Measurements from ENCODE around the gene MYCBPAP. TPM values are rescaled to one million over a fixed set of nuclear protein-coding genes. Genes with fewer than 3 reads are reported as not detected.
"Not testable (repeated sequence)": the region's sequence is repeated elsewhere in the genome, so short reads cannot be mapped to it uniquely, and the experiment has no call there.

Gene MYCBPAP
- total RNA-seq, 2 donors from 2014 or later, result 0.56 to 2.8 TPM

DNA sequence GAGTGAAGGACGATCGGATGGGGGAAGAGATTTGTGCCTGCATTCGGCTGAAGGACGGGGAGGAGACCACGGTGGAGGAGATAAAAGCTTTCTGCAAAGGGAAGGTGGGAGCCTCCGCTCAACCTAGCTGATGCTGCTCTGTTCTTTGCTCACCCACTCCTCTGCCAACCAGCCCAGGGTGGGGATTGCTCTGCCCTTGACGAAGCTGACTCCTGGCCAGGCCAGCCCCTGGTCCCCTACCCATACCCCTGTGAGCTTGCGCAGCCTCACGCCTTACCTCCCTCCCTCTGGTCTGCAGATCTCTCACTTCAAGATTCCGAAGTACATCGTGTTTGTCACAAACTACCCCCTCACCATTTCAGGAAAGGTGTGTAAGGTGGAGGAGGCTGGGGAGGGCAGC, 34.3 kb upstream of the MYCBPAP start:
- intact Hi-C loops (cut with DNase I), result no loop called here
- peaks cover 3% of the 10 kb centered on the region for H3K4me1 ChIP-seq
- H3K27me3 ChIP-seq, result no peaks in the 10 kb centered on the region
- TF ChIP-seq, protein P1, sequence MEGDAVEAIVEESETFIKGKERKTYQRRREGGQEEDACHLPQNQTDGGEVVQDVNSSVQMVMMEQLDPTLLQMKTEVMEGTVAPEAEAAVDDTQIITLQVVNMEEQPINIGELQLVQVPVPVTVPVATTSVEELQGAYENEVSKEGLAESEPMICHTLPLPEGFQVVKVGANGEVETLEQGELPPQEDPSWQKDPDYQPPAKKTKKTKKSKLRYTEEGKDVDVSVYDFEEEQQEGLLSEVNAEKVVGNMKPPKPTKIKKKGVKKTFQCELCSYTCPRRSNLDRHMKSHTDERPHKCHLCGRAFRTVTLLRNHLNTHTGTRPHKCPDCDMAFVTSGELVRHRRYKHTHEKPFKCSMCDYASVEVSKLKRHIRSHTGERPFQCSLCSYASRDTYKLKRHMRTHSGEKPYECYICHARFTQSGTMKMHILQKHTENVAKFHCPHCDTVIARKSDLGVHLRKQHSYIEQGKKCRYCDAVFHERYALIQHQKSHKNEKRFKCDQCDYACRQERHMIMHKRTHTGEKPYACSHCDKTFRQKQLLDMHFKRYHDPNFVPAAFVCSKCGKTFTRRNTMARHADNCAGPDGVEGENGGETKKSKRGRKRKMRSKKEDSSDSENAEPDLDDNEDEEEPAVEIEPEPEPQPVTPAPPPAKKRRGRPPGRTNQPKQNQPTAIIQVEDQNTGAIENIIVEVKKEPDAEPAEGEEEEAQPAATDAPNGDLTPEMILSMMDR (IDR thresholded peaks at IDR 0.05), result no peak
- no peaks in the 10 kb centered on the region for H3K9me3 ChIP-seq
- no peak for DNase-seq
- H3K9ac ChIP-seq (ENCODE audit: low read depth in 2 of 2, low read length in 2 of 2), result no peak overlapping the region
- H3K27ac ChIP-seq, result no peak overlapping the region
- no peak overlapping the region for H3K4me3 ChIP-seq
- no peaks in the 10 kb centered on the region for H3K36me3 ChIP-seq

DNA sequence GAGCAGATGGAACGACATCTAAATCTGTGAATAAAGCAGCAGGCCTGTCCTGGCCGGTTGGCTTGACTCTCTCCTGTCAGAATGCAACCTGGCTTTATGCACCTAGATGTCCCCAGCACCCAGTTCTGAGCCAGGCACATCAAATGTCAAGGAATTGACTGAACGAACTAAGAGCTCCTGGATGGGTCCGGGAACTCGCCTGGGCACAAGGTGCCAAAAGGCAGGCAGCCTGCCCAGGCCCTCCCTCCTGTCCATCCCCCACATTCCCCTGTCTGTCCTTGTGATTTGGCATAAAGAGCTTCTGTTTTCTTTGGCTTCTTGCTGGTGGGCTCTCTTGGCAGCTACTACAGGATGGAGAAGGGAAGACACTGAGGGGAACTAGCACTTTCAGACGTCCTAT, 33.7 kb upstream of the MYCBPAP start:
- Histone ChIP-seq H3K9ac (ENCODE audit: low read depth in 2 of 2, low read length in 2 of 2) (peak overlapping the region in 1 of 2 donors; percentile 46), H3K9me3 (no peaks in the 10 kb centered on the region), H3K27me3 (no peaks in the 10 kb centered on the region), H3K4me3 (no peak overlapping the region), H3K36me3 (no peaks in the 10 kb centered on the region), H3K4me1 (peaks cover under 1% of the 10 kb centered on the region), H3K27ac (no peak overlapping the region)
- intact Hi-C loops (cut with DNase I), result no loop called here
- TF ChIP-seq, protein P1 (IDR thresholded peaks at IDR 0.05), result no peak
- peak; percentile 18 for DNase-seq

GRCh38 chr17:50475362-50475761, 32.9 kb upstream of the MYCBPAP start:
- TF ChIP-seq, protein P1 (IDR thresholded peaks at IDR 0.05), result no peak
- no peak overlapping the region for H3K4me3 ChIP-seq
- no peaks in the 10 kb centered on the region for H3K27me3 ChIP-seq
- H3K9ac ChIP-seq (ENCODE audit: low read depth in 2 of 2, low read length in 2 of 2), result no peak overlapping the region
- no peak overlapping the region for H3K27ac ChIP-seq
- no peaks in the 10 kb centered on the region for H3K36me3 ChIP-seq
- H3K9me3 ChIP-seq, result no peaks in the 10 kb centered on the region
- DNase-seq, result no peak
- H3K4me1 ChIP-seq, result peaks cover 7% of the 10 kb centered on the region
- intact Hi-C loops (cut with DNase I), result no loop called here

GRCh38 chr17:50475775-50476544, 32.3 kb upstream of the MYCBPAP start:
- H3K36me3 ChIP-seq; H3K9me3 ChIP-seq; H3K27ac ChIP-seq; H3K27me3 ChIP-seq; H3K4me1 ChIP-seq; intact Hi-C loops (cut with DNase I): not testable (repeated sequence)
- Histone ChIP-seq H3K4me3 (peak overlapping the region; percentile 9), H3K9ac (ENCODE audit: low read depth in 2 of 2, low read length in 2 of 2) (peak overlapping the region in 1 of 2 donors; percentile 53)
- DNase-seq, result peak; percentile 60

DNA sequence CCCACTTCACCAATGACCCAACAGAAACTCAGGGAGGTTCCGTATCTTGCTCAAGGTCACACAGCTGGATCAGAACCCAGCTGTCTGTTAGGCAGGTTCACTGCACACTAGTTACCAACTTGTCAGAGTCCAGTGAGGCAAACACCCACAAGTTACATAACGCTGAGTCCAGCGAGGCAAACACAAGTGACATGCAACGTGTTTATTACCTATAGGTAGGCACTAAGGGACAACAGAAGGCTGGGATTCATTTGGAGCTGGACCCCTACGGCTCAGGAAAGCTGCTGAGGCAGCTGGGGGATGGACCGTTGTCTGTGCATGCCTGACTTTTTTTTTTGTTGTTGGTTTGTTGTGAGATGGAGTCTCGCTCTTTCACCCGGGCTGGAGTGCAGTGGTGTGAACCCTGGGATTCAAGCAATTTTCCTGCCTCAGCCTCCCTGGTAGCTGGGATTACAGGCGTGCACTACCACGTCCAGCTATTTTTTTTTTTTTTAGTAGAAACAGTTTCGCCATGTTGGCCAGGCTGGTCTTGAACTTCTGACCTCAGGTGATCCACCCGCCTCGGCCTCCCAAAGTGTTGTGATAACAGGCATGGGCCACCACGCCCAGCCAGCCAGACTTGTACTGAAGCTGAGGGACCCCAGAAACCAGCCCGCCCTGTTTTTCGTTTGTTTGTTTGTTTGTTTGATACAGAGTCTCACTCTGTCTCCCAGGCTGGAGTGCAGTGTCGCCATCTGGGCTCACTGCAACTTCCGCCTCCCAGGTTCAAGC, 31.5 kb upstream of the MYCBPAP start:
- no peaks in the 10 kb centered on the region for H3K36me3 ChIP-seq
- peak overlapping the region; percentile 9 for H3K4me3 ChIP-seq
- H3K27me3 ChIP-seq, result no peaks in the 10 kb centered on the region
- intact Hi-C loops (cut with DNase I), result no loop called here
- no peaks in the 10 kb centered on the region for H3K9me3 ChIP-seq
- peaks cover 7% of the 10 kb centered on the region for H3K4me1 ChIP-seq
- peak overlapping the region in 1 of 2 donors; percentile 53 for H3K9ac ChIP-seq (ENCODE audit: low read depth in 2 of 2, low read length in 2 of 2)
- peak; percentile 57 for DNase-seq
- no peak overlapping the region for H3K27ac ChIP-seq
- TF ChIP-seq, protein P1 (IDR thresholded peaks at IDR 0.05), result no peak
